Stimulated activated CD8-positive, alpha-beta memory T cell treated with anti-CD3 and anti-CD28 coated beads, Interleukin-4, amount 100 ng/mL, for 48 hours (primary cell): Measurements from ENCODE around the gene GAPDHS.

ENCODE experiments used
- DNase-seq: peaks from one replicate; pipeline ENCODE4 v3.0.0-alpha.2; 2020

The GAPDHS gene

DNA sequence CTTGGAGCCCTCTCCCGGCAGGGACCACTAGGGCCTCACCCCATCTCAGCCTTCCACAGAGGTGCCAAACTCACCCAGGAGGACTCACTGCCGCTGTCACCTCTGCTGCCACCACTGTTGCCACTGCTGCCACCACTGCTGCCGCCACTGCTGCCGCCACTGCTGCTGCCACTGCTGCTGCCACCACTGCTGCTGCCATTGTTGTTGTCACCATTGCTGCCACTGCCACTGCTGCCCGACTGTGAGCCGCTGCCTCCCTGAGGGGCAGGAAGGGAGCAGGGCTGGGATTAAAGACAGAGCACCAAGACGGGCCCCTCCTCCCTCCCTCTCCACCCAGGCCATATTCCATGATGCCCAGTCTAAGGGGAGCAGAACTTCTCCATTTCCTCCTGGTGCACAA lies 21.9 kb upstream of the GAPDHS start:
- no peak for DNase-seq

DNA sequence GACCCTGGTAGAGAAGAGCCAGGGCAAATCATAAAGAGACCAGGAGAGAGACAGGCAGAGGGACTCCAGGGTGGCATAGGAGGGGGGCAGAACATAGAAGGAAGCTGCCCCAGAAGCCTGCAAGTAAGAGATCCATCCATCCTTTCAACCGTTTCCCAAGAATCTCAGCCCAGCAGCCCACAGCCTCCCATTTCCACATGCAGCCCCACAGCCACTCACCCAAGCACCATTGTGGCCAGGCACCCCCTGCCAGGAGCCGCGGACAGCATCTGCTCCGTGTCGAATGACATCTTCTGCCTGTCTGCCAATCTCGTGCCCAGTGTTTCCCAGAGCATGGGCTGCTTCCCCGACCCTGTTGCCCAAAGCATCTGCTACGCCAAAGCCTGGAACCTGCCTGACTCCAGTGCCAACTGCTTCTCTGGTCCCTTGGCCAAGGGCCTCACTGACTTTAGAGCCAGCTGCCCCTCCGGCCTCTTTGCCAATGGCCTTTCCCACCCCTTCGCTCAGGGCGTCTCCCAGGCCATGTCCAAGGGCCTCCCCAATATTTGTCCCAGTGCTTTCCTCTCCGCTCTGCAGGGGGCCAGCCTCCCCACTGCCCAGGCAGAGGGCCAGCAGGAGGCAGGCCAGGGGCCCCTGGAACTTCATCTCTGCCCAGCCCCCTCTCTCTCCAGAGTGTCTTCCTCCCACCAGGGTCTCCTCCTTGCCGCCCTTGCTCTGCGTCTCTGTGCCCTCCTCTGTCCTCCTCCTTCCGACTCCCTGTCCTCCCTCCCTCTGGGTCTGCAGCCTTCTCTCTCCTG lies 20.2 kb upstream of the GAPDHS start:
- no peak for DNase-seq

DNA sequence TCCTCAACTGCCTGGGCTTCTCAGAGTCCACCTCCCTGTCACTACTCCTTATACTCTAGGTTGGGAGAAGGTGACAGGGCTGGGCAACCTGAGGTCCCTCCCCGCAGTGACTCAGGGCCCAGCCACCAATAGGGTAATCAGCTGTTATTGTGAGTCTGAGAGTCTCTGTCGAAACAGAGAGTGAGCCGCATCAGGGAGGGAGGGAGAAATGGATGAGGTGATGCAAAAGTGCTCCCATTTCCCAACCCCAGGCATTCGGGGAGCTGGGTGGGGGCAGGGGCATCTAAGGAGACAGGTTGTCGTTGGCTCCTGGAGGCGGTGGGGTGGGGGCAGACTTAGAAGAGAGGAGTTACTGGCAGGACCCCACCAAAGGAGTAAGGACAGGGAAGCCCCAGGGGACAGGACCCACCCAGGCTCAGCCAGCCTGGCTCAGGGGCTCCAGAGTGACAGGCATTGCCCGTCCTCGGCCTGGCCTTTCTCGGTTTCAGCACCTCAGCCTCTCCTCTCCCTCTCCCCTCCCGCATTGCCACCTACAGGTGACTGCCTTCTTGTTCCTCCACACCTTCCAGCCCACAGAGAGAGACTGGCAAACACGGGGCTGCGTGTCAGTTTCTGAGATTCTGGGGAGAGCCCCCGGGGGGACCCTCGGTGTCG lies 19.5 kb upstream of the GAPDHS start, which contains the start of gene DMKN:
DMKN (minus strand) TSS at position 22 of the 654 bp plus-strand sequence. CDS start 174 bp downstream, outside the sequence.
- no peak for DNase-seq

GRCh38 chr19:35514282-35514809 lies 18.9 kb upstream of the GAPDHS start:
- DNase-seq, result no peak

DNA sequence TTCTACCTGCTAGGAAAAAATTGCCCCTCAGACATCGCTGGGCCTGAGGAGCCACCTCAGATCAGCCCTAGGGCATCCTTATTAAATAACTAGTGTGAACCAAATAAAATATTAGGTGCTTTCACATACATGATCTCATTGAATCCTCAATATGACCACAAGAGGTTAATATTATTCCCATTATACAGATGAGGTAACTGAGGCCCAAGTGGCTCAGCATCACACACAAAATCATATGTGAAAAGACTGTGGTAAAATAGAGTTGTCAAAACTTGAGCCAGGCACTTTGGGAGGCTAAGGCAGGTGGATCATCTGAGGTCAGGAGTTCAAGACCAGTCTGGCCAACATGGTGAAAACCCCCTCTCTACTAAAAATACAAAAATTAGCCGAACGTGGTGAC lies 16.9 kb upstream of the GAPDHS start:
- no peak for DNase-seq

DNA sequence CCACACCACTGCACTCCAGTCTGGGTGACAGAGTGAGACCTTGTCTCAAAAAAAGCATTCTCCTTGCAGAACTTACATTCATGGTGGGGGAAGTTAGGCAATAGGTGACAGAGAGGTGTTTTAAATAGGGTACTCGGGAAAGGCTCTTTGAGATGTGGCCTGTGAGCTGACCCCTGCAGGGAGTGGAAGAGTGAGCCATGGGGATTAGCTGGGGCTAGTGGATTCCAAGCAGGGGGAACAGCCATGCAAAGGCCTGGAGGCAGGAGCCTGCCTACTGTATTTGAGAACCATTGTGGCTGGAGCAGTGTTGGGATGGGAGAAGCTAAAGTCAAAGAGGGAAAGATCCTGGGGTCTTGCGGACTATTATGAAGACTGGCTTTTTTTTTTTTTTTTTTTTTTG lies 15.9 kb upstream of the GAPDHS start:
- no peak for DNase-seq

GRCh38 chr19:35518313-35518712 lies 14.9 kb upstream of the GAPDHS start:
- no peak for DNase-seq

- no peak for DNase-seq
Measured at GRCh38 chr19:35519291-35519690, 14.0 kb upstream of the GAPDHS start.

- DNase-seq, result no peak
Measured at GRCh38 chr19:35521124-35521743, 12.0 kb upstream of the GAPDHS start.

GRCh38 chr19:35522745-35523327 lies 10.4 kb upstream of the GAPDHS start:
- DNase-seq, result no peak

DNA sequence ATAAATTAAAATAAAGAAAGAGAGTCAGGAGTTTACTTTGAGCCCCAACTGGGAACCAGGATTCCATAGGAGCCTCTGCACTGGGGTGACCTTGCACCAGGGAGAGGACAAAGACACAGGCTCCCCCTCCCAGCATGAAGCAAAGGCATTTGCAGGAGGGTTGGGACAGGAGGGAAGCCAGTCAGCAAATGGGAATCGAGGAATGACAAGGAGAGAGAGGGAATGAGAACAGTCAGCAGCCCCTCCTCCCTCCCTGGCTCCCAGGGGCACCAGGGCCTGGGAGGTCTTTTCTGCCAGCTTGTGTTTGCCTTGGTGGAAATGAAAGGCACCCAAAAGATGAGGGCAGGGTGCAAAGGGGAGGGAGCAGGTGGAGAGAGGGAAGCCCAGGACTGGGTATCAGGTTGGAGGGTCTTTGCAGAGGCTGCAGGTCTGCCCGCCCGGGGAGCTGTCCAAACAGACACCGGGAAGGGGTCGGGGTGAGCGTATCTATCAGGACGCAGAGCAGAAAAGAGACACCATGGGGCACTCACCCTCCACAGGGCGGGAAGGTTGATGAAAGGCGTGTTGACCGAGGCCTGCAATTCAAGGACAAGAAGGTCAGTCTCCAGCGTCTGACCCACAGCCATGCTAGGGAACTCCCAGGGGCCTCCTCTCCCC lies 8.9 kb upstream of the GAPDHS start:
- DNase-seq, result no peak

DNA sequence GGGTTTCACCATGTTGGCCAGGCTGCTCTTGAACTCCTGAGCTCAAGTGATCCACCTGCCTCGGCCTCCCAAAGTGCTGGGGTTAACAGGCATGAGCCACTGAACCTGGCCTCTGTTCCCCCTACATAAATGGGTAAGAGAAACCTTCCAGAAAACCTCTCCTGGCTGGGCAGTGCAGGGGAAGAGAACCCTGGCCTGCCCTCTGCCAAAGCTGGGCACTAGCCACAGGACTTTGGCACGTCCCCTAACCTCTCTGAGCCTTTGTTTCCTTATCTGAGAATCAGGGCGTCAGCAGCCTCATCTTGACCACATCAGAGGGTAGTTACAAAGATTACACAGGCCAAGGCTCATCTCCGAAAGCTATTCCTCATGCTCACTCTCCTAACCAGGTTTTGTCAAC lies 7.4 kb upstream of the GAPDHS start:
- no peak for DNase-seq

DNA sequence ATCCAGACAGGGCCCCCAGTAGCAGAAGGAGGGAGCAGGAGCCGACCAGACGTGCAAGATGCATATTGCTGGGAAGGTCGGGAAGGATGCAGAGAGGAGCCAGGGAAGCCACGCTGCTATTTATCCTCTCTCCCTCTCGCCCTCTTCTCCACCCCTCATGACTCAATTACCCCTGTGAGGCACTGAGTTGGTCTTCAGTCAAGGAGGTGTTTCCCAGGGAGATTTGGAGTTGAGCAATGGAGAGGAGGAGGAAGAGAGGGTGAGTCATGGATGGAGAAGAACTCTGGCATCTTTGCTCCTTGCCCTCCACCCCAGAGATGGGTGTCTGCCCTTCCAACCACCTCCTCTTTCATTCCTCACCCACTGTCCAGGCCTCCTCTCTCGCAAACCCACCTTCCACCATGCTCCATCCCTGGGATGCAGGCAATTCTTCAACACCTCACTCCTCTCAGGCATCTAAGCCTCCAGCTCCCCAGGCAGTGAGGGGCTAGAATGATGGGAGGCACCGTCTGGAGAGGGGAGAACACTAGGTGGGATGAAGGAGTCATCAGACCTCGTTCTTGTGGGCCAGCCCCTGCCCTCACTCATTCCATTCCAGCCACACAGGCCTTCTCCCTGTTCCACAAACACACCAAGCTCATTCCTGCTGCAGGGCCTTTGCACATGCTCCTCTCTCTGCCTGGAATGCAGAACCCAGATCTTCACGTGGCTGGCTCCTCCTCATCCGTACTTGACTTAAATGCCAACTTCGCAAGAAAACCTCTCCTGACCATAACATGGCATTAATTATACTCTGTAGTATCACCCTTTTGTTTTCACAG lies 4.8 kb upstream of the GAPDHS start, which contains the start of gene SBSN:
SBSN (minus strand) TSS at position 94 of the 821 bp plus-strand sequence; CDS start at position 64, 30 bp downstream.
- DNase-seq, result no peak

DNA sequence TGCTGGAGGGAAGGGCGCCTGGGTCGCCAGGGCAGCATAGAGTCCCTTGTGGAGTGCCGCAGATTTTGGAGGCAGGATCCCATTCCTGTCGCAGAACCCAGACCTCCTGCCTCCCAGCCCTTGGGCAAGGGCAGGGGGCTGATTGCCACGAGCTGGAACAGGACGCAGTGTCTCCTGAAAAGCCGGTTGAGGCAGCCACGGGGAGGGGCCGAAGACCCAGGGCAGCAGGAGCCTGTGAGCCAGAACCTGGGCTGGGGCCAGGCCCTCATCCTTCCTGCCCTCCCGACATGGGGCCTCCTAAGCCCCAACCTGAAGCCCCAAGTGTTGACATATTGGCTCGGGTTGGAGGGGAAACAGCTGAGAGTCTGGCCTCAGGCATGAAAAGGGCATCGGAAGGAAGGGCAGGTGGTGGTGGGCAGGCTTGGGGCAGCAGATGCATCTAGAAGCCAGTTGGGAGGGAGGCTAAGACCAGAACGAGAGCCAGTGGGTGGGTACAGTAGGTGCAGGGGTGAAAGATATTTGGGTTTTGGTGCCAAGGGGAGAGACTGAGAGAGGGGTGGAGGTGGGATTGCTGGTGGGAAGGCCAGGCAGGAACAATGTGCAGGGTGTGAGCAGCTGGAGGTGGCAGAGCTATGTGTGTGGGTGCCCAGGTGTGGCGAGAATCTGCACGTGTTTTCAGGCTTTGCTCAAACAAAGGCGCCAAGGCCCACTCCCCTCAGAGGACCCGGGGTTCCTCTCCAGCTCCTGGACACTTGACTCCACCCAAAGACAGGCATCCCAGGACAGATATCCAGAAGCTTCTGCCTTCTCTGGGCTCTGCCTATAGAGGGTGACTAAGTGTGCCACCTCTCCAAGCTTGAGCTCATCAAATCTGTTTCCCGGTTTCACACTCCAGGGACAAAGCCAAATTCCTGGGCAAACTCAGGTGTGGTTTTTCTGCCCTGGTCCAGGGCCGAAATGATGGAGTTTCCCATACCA lies 3.7 kb upstream of the GAPDHS start:
- DNase-seq, result no peak

DNA sequence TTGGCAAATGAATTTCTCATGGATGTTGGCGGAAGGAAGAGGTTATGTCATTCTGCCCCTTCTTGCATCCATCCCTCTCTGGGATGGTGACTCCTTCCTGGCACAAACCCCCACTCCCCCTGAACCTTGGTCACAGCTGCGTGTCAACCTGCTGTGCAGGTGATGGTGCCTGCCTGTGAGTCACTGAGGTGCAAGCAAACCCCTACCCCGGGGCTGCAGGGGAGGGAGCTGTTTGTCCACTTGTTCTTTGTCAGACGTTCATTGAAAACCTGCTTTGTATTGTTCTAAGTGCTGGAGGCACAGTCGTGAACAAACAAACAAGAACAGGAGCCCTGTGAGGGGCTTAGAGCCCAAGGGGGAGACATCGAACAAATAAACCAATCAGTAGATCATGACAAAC lies 2.0 kb upstream of the GAPDHS start:
- no peak for DNase-seq

DNA sequence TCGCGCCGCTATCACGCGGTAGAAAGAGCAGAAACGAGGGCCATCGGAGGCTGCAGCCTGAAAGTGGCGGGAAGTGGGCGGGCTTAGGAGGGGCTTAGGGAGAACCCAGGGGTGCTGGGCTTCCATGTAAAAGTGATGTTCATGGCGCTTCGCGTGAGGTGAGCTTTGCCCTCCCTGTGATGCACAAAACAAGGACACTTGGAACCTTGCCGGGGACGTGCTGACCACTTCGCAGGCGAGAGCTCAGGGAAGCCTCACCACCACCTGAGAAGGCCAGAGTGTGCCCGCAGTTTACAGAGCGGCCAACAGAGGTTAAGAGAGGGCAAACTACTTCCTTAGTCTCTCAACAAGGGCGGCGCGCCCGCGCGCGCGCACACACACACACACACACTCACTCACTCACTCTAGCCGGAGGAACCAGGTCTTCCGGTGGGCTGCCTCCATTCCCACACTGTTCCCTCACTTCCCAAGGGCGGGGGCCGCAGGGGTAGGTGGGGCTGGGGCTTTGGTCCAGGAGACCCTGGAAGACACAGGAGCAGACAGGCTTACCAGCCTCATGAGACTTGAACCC lies 651 bp downstream of the GAPDHS start:
- DNase-seq, result peak; percentile 59

DNA sequence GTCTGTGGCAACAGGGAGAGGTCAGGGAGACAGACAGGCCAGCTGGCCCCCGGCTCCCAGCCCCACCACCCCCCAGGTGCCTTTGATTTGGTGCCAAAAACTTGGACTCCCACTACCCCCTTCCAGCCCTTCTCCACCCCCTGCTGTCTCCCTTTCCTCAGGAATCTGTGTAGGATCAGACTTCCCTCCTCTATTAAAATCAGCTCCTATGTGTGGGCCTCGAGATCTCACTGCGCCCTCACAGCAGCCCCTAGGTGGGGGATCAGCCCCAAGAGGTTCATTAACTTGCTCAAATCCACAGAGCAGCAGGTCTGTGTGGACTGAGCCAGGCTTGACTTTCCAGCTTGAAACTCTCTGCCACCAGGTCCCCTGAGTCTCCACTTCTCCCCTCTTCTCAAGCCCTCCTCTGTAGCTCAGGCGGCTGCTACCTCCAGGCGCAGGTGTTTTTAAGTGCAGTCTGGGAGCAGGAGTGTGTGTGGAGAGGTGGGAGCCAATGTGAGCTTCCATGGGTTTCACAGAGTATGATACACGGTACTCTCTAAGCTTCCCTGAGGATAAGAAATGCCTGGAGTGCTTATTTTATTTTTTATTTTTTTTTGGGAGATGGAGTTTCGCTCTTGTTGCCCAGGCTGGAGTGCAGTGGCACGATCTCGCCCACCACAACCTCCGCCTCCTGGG lies 1.7 kb downstream of the GAPDHS start:
- no peak for DNase-seq

- DNase-seq, result no peak
Measured at GRCh38 chr19:35539314-35539713, 6.1 kb downstream of the GAPDHS start.

- DNase-seq, result no peak
Measured at GRCh38 chr19:35539850-35540249, 6.6 kb downstream of the GAPDHS start.
